ENCODE data around the gene PPP3CB.

The PPP3CB gene

GRCh38 chr10:73503037-73503436 is 7.2 kb upstream of the PPP3CB start:
- no peak for TF ChIP-seq CTCF (conservative IDR thresholded peaks at IDR 0.05; ENCODE audit: low read depth, low read length)
- H3K4me3 ChIP-seq (ENCODE audit: low read length), result no peak overlapping the region
- DNase-seq (ENCODE audit: low read depth), result no peak

- TF ChIP-seq CTCF (conservative IDR thresholded peaks at IDR 0.05; ENCODE audit: low read depth, low read length), result no peak
- no peak for DNase-seq (ENCODE audit: low read depth)
- H3K4me3 ChIP-seq (ENCODE audit: low read length), result no peak overlapping the region
Measured at GRCh38 chr10:73501651-73502050, 5.8 kb upstream of the PPP3CB start.

- no peak for TF ChIP-seq CTCF (conservative IDR thresholded peaks at IDR 0.05; ENCODE audit: low read depth, low read length)
- DNase-seq (ENCODE audit: low read depth), result no peak
- H3K4me3 ChIP-seq (ENCODE audit: low read length), result no peak overlapping the region
Measured at GRCh38 chr10:73497623-73498022, 1.8 kb upstream of the PPP3CB start.

GRCh38 chr10:73495226-73495883 is 469 bp downstream of the PPP3CB start:
- no peak for TF ChIP-seq CTCF (conservative IDR thresholded peaks at IDR 0.05; ENCODE audit: low read depth, low read length)
- peak overlapping the region; percentile 88 for H3K4me3 ChIP-seq (ENCODE audit: low read length)
- peak; percentile 51 for DNase-seq (ENCODE audit: low read depth)

GRCh38 chr10:73494877-73495225 is 973 bp downstream of the PPP3CB start:
- DNase-seq (ENCODE audit: low read depth), result no peak
- peak overlapping the region; percentile 88 for H3K4me3 ChIP-seq (ENCODE audit: low read length)
- no peak for TF ChIP-seq CTCF (conservative IDR thresholded peaks at IDR 0.05; ENCODE audit: low read depth, low read length)

GRCh38 chr10:73494213-73494612 is 1.6 kb downstream of the PPP3CB start:
- DNase-seq (ENCODE audit: low read depth), result no peak
- TF ChIP-seq CTCF (conservative IDR thresholded peaks at IDR 0.05; ENCODE audit: low read depth, low read length), result no peak
- H3K4me3 ChIP-seq (ENCODE audit: low read length), result peak overlapping the region; percentile 88

GRCh38 chr10:73493781-73494180 is 2.0 kb downstream of the PPP3CB start:
- peak; percentile 8 for DNase-seq (ENCODE audit: low read depth)
- H3K4me3 ChIP-seq (ENCODE audit: low read length), result peak overlapping the region; percentile 5
- TF ChIP-seq CTCF (conservative IDR thresholded peaks at IDR 0.05; ENCODE audit: low read depth, low read length), result no peak

All from retinal pigment epithelial cell (primary cell).